ENCODE results near the gene THOC6. TPM values are rescaled to one million over a fixed set of nuclear protein-coding genes. Genes with fewer than 3 reads are reported as not detected.
"Not testable (repeated sequence)": the region's sequence is repeated elsewhere in the genome, so short reads cannot be mapped to it uniquely, and the experiment has no call there.

THOC6 gene
- total RNA-seq, 1 donor from 2014 or later = 68.0 TPM

DNA sequence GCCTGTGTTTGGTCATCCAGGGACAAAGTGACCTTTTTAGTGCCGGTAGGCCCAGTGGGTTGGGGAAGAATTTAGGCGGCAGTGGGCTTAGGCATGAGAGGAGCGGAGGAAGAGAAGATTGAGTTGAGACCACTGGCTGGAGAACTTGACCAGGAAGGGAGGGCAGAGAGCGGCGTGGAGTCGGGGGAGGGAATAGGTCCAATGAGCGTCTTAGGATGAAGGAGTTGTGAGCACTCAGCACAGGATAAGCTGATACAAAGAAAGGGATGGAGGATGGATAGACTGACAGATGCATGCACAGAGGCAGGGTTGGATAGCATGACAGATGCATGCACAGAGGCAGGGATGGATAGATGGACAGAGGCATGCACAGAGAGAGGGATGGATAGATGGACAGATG, 49.6 kb downstream of the THOC6 start:
- Mint-ChIP-seq H3K4me1 (no peaks in the 10 kb centered on the region), H3K9me3 (no peaks in the 10 kb centered on the region), H3K4me3 (no peak overlapping the region), H3K27me3 (ENCODE audit: low read depth) (peaks cover 31% of the 10 kb centered on the region), H3K27ac (ENCODE audit: unreplicated experiment) (no peak overlapping the region), H3K36me3 (ENCODE audit: low read depth) (no peaks in the 10 kb centered on the region)
- TF ChIP-seq, protein P1, sequence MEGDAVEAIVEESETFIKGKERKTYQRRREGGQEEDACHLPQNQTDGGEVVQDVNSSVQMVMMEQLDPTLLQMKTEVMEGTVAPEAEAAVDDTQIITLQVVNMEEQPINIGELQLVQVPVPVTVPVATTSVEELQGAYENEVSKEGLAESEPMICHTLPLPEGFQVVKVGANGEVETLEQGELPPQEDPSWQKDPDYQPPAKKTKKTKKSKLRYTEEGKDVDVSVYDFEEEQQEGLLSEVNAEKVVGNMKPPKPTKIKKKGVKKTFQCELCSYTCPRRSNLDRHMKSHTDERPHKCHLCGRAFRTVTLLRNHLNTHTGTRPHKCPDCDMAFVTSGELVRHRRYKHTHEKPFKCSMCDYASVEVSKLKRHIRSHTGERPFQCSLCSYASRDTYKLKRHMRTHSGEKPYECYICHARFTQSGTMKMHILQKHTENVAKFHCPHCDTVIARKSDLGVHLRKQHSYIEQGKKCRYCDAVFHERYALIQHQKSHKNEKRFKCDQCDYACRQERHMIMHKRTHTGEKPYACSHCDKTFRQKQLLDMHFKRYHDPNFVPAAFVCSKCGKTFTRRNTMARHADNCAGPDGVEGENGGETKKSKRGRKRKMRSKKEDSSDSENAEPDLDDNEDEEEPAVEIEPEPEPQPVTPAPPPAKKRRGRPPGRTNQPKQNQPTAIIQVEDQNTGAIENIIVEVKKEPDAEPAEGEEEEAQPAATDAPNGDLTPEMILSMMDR (conservative IDR thresholded peaks at IDR 0.05) = no peak
- no peak for DNase-seq (ENCODE audit: low read depth, low spot score)

- no peaks in the 10 kb centered on the region for H3K4me1 Mint-ChIP-seq
- no peak overlapping the region for H3K27ac Mint-ChIP-seq (ENCODE audit: unreplicated experiment)
- H3K4me3 Mint-ChIP-seq = no peak overlapping the region
- DNase-seq (ENCODE audit: low read depth, low spot score) = no peak
- peaks cover 40% of the 10 kb centered on the region for H3K27me3 Mint-ChIP-seq (ENCODE audit: low read depth)
- H3K36me3 Mint-ChIP-seq (ENCODE audit: low read depth) = no peaks in the 10 kb centered on the region
- TF ChIP-seq, protein P1 (conservative IDR thresholded peaks at IDR 0.05) = no peak
- H3K9me3 Mint-ChIP-seq = no peaks in the 10 kb centered on the region
These were observed 51.2 kb downstream of the THOC6 start for GRCh38 chr16:3074860-3075522.

GRCh38 chr16:3075523-3075915, 51.7 kb downstream of the THOC6 start:
- H3K36me3 Mint-ChIP-seq (ENCODE audit: low read depth) = no peaks in the 10 kb centered on the region
- DNase-seq (ENCODE audit: low read depth, low spot score) = no peak
- TF ChIP-seq, protein P1 (conservative IDR thresholded peaks at IDR 0.05) = no peak
- H3K4me3 Mint-ChIP-seq = no peak overlapping the region
- no peaks in the 10 kb centered on the region for H3K9me3 Mint-ChIP-seq
- no peak overlapping the region for H3K27ac Mint-ChIP-seq (ENCODE audit: unreplicated experiment)
- H3K4me1 Mint-ChIP-seq = no peaks in the 10 kb centered on the region
- peaks cover 41% of the 10 kb centered on the region for H3K27me3 Mint-ChIP-seq (ENCODE audit: low read depth)

- not testable (repeated sequence) for DNase-seq (ENCODE audit: low read depth, low spot score); H3K4me3 Mint-ChIP-seq; H3K36me3 Mint-ChIP-seq (ENCODE audit: low read depth); H3K27ac Mint-ChIP-seq (ENCODE audit: unreplicated experiment); H3K9me3 Mint-ChIP-seq; H3K4me1 Mint-ChIP-seq
- peaks cover 41% of the 10 kb centered on the region for H3K27me3 Mint-ChIP-seq (ENCODE audit: low read depth)
These were observed 52.1 kb downstream of the THOC6 start for GRCh38 chr16:3075946-3076345.

DNA sequence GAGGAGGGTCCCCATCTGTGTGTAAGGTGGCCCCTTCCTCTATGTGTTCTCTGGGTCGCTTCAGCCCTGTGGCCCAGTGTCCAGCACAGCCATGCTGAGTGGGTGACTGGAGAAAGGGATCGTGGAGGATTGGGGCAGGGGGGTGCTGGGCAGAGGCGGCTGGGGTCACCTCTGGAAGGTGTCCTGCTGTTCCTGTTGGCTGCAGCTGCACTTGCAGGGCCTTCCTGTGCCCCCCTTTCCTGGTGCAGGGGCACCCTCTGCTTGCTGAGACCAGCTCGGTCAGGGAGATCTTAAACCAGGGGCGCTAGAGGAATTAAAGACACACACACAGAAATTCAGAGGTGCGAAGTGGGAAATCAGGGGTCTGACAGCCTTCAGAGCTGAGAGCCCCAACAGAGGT, 52.7 kb downstream of the THOC6 start:
- Mint-ChIP-seq H3K27me3 (ENCODE audit: low read depth) (peaks cover 41% of the 10 kb centered on the region), H3K36me3 (ENCODE audit: low read depth) (no peaks in the 10 kb centered on the region), H3K27ac (ENCODE audit: unreplicated experiment) (no peak overlapping the region), H3K4me3 (no peak overlapping the region), H3K4me1 (no peaks in the 10 kb centered on the region), H3K9me3 (no peaks in the 10 kb centered on the region)
- no peak for DNase-seq (ENCODE audit: low read depth, low spot score)
- TF ChIP-seq, protein P1 (conservative IDR thresholded peaks at IDR 0.05) = no peak

Other genes starting within 250 kb of the THOC6 start
- gene ELOB, start 246.8 kb upstream of the THOC6 start, total RNA-seq = 249 and 261 TPM in 2 replicates
- gene PRSS33, start 236.5 kb upstream of the THOC6 start, total RNA-seq = 0.23 and 0.39 TPM in 2 replicates
- not detected in 2 replicates for gene PRSS41, start 225.6 kb upstream of the THOC6 start, total RNA-seq
- not detected in 2 replicates for gene PRSS21, start 206.8 kb upstream of the THOC6 start, total RNA-seq
- gene ZG16B, start 193.7 kb upstream of the THOC6 start, total RNA-seq = not detected in 2 replicates
- gene PRSS22, start 165.9 kb upstream of the THOC6 start, total RNA-seq = not detected in 2 replicates
- gene FLYWCH2, start 140.8 kb upstream of the THOC6 start, total RNA-seq = 32.3 and 32.4 TPM in 2 replicates
- 26.4 and 26.7 TPM in 2 replicates for gene FLYWCH1, start 112.1 kb upstream of the THOC6 start, total RNA-seq
- gene KREMEN2, start 59.8 kb upstream of the THOC6 start, total RNA-seq = 1.0 TPM in 2 replicates
- 53.3 and 53.4 TPM in 2 replicates for gene PAQR4, start 54.7 kb upstream of the THOC6 start, total RNA-seq
- 80.1 and 82.2 TPM in 2 replicates for gene PKMYT1, start 43.6 kb upstream of the THOC6 start, total RNA-seq
- not detected in 2 replicates for gene CLDN9, start 11.1 kb upstream of the THOC6 start, total RNA-seq
- 0.47 and 0.55 TPM in 2 replicates for gene CLDN6, start 5.9 kb upstream of the THOC6 start, total RNA-seq
- gene TNFRSF12A, start 3.7 kb upstream of the THOC6 start, total RNA-seq = 3.1 and 3.5 TPM in 2 replicates
- gene HCFC1R1, start 93 bp upstream of the THOC6 start, total RNA-seq = 23.7 and 28.6 TPM in 2 replicates
- not detected in 2 replicates for gene BICDL2, start 12.9 kb downstream of the THOC6 start, total RNA-seq
- gene MMP25, start 22.5 kb downstream of the THOC6 start, total RNA-seq = 0.64 and 0.96 TPM in 2 replicates
- not detected in 2 replicates for gene IL32, start 41.6 kb downstream of the THOC6 start, total RNA-seq
- not detected in 2 replicates for gene ZSCAN10, start 75.3 kb downstream of the THOC6 start, total RNA-seq
- gene ZNF205, start 88.6 kb downstream of the THOC6 start, total RNA-seq = 19.7 and 21.1 TPM in 2 replicates
- 14.9 and 15.9 TPM in 2 replicates for gene ZNF213, start 111.0 kb downstream of the THOC6 start, total RNA-seq
- gene OR1F1, start 164.2 kb downstream of the THOC6 start, total RNA-seq = 0.35 TPM in 1 of 2 replicates, not detected in the other
- gene ZNF200, start 211.1 kb downstream of the THOC6 start, total RNA-seq = 12.1 and 14.1 TPM in 2 replicates
- not detected in 2 replicates for gene MEFV, start 232.6 kb downstream of the THOC6 start, total RNA-seq